Thymus (tissue), 11 donors: Measurements from ENCODE around the gene ISG20L2. TPM values are rescaled to one million over a fixed set of nuclear protein-coding genes. Genes with fewer than 3 reads are reported as not detected.

Experiments
- DNase-seq, 9 donors: peaks; one replicate each; pipeline ENCODE4 v3.0.0-alpha.2; 2013; ENCODE audit warnings: low spot score in 9 of 9, low read depth in 6 of 9, missing footprints in 1 of 9
- H3K27ac ChIP-seq, 2 donors: one replicate each; pipeline ENCODE4 v1.5.1; 2013; ENCODE audit warnings: control low read depth in 1 of 2, low read depth in 1 of 2, low read length in 1 of 2, mild to moderate bottlenecking in 1 of 2, moderate library complexity in 1 of 2
- H3K27me3 ChIP-seq, 2 donors: one replicate each; pipeline ENCODE4 v1.5.1; 2013; ENCODE audit warnings: low read length in 1 of 2; ENCODE audit not compliant: control insufficient read depth in 2 of 2, insufficient read depth in 1 of 2
- H3K36me3 ChIP-seq, 2 donors: one replicate each; pipeline ENCODE4 v1.5.1; 2013; ENCODE audit warnings: low read length in 1 of 2, mild to moderate bottlenecking in 1 of 2, moderate library complexity in 1 of 2; ENCODE audit not compliant: control insufficient read depth in 2 of 2, insufficient read depth in 2 of 2
- H3K4me1 ChIP-seq, 2 donors: one replicate each; pipeline ENCODE4 v1.5.1; 2013; ENCODE audit warnings: low read length in 2 of 2; ENCODE audit not compliant: control insufficient read depth in 2 of 2, insufficient read depth in 2 of 2
- H3K4me3 ChIP-seq, 2 donors: one replicate each; pipeline ENCODE4 v1.5.1; 2013; ENCODE audit warnings: low read length in 2 of 2, control low read depth in 1 of 2, mild to moderate bottlenecking in 1 of 2
- H3K9me3 ChIP-seq, 2 donors: one replicate each; pipeline ENCODE4 v1.5.1; 2013; ENCODE audit warnings: low read length in 1 of 2, mild to moderate bottlenecking in 1 of 2; ENCODE audit not compliant: control insufficient read depth in 2 of 2, insufficient read depth in 1 of 2
- WGBS: extraction: QIAGEN DNeasy Blood & Tissue Kit; methylation state at CpG from one replicate; pipeline ENCODE4 v1.1.7; 2013; 5-methylcytosine and 5-hydroxymethylcytosine counted together
- polyA plus RNA-seq: library from polyadenylated mRNA; stranded (reverse); fragments of 200-250 nt; gene quantifications from one replicate; pipeline ENCODE4 v1.2.3, GENCODE V29; 2013
- total RNA-seq: library from RNA; stranded (reverse); fragments of 120-200 nt; gene quantifications from one replicate; pipeline ENCODE4 v1.2.4, GENCODE V29; 2013
- donor health status: healthy.

The ISG20L2 gene
- total and polyA plus RNA-seq, 2 donors, result 12.0 to 14.1 TPM

DNA sequence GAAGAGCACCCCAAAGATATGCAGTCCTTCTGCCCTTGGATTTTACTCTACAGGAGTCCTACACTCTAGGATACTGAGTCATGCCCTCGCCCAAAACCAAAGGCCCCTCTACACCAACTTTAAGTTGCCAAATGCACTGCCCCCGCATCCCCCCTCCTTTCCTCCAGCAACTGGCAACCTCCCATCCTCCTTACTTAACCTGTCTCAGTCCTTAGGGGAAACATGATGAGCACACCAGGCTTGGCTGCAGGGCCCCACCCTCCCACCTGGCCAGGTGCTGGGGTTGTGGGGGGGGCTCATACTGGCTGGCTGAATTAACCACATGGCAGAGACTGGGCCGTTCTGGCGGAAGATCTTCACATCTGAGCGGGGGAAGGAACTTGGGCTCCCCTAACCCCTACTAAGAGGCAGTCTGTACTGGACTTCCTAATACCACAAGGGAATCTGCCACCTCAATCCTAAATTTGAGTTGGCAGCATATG, 21.7 kb upstream of the ISG20L2 start:
- H3K27ac ChIP-seq, result peak overlapping the region; percentile 85 to 90
- H3K27me3 ChIP-seq, result no peaks in the 10 kb centered on the region
- H3K9me3 ChIP-seq, result no peaks in the 10 kb centered on the region
- peaks cover 0 to 17% of the 10 kb centered on the region in 2 donors for H3K36me3 ChIP-seq
- H3K4me3 ChIP-seq, result peak overlapping the region; percentile 66 to 95
- WGBS, result 1% methylated on average over 5 of the region's 5 CpGs
- peaks cover 36 to 66% of the 10 kb centered on the region in 2 donors for H3K4me1 ChIP-seq
- DNase-seq, result peak in 1 of 9 donors; percentile 51

DNA sequence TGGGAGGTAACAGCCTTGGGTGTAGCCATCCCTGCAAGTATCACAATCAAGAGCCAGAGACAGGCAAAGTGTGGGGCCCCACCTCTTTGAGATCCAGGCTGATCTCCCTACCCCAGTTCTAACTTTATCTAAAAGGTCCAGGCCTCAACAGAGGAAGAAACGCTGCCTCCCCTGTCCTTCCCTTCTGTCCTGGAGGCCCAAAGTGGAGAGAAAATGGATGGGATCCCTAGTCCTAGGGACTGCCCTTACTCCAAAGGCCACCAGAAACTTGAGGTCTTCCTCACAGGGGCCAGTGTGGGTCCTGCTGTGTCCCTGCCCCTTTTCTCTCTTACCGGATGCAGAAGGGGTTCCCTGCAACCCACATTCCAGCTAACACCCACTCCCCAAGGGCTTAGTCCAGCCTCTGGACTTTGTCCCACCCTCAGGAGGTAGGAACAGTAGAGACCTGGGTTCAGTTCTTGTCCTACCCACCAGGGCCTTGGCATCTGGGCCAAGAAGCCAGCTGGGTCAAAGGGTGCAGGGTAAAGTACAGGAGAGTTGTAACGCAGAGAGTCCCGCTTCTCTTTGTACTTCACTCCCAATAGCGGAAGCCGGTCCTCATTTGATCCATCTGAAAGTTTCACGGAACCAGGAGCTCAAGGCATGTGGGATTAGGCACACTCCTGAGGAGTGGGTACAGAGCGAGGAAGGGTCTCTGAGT, 21.0 kb upstream of the ISG20L2 start:
- Histone ChIP-seq H3K36me3 (peaks cover 4 to 23% of the 10 kb centered on the region in 2 donors), H3K4me3 (peak overlapping the region; percentile 66 to 95), H3K9me3 (no peaks in the 10 kb centered on the region), H3K27me3 (no peaks in the 10 kb centered on the region), H3K27ac (peak overlapping the region; percentile 85 to 90), H3K4me1 (peaks cover 36 to 72% of the 10 kb centered on the region in 2 donors)
- DNase-seq, result peak in 1 of 9 donors; percentile 28
- 45% methylated on average over 8 of the region's 8 CpGs for WGBS

DNA sequence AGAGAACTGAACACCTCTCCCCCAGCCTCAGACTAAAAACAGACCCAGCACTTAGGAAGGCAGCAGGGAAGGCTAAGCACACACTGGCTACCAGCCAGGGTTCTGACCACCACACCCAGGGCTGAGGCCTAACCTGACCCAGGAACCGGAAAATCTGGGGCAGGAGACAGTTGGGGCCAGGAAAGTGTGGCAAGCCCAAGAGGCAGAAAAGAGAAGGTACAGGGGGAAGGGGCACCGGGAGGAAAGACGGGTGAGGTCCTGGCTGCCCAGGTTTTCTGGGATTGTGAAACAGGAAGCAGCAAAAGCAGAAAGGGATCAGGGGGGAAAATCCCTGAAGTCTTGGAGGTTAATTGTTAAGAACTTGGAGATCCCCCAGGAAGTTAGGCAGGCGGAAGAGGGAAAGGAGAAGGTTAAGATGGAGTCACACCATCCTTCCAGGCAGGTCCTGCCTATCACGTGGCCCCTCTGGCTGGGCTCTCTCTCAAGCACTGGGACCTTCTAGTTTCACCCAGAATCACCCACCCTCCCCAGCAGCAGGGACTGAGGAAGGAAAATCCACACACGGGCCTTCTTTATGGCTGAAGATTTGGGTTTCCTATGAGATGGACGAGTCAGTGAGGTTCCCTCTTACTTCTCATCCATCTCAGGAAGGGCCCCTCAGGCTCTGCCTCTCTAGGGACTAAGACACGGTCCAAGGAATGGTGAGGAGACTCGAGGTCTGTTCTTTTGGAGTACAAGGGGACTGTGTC, 20.3 kb upstream of the ISG20L2 start:
- Histone ChIP-seq H3K27ac (peak overlapping the region; percentile 85 to 90), H3K4me3 (peak overlapping the region; percentile 66 to 95), H3K27me3 (no peaks in the 10 kb centered on the region), H3K4me1 (peaks cover 36 to 74% of the 10 kb centered on the region in 2 donors), H3K36me3 (peaks cover 12 to 29% of the 10 kb centered on the region in 2 donors), H3K9me3 (no peaks in the 10 kb centered on the region)
- WGBS, result 12% methylated on average over 9 of the region's 9 CpGs
- DNase-seq, result peak in 1 of 9 donors; percentile 35

DNA sequence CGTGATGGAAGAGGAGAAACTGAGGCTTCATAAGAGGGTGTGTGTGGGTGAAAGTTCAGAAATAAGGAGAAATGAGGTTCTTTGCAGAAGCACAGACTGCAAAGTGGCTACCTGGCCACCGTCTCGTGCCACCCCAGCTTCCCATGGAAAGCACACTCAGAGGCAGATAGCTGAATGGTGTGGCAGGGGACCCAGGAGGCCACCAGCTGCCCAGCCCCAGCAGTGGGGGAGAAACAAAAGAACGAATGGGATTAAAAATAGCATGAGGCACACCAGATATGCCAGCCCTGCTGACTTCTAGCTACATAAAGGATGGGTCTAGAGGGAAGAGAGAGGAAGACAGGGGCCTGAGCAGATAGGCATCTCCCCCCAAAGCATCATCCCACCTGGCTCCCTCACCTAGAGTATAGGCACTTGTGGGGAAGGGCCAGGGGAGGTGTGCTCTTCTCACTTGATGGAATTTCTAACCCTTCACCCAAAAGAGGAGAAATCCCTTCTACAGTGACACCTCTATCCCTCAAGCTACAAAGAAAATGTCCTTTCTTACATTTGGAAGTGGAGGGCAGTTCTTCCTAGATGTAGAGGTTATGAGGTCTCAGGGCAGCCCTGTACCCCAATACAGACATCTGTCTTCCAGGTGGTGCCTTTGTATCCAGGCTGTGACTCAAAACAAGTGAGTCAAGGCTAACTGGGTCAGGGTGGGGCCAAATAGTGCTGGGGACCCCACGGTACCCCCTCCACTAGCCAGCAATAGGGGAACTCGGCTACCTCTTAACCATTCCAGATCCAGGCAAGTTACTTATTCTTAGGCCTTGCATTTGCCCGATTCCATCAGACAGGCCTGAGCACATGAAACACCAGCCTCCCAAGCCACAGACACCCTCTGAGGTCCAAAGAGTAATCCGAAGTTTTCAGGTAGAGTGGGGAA, 19.4 kb upstream of the ISG20L2 start:
- Histone ChIP-seq H3K27ac (peak overlapping the region; percentile 85 to 90), H3K4me3 (peak overlapping the region; percentile 66 to 95), H3K9me3 (no peaks in the 10 kb centered on the region), H3K36me3 (peaks cover 20 to 38% of the 10 kb centered on the region in 2 donors), H3K4me1 (peaks cover 34 to 73% of the 10 kb centered on the region in 2 donors), H3K27me3 (no peaks in the 10 kb centered on the region)
- DNase-seq, result peak in 1 of 9 donors; percentile 41
- WGBS, result 25% methylated on average over 8 of the region's 8 CpGs

DNA sequence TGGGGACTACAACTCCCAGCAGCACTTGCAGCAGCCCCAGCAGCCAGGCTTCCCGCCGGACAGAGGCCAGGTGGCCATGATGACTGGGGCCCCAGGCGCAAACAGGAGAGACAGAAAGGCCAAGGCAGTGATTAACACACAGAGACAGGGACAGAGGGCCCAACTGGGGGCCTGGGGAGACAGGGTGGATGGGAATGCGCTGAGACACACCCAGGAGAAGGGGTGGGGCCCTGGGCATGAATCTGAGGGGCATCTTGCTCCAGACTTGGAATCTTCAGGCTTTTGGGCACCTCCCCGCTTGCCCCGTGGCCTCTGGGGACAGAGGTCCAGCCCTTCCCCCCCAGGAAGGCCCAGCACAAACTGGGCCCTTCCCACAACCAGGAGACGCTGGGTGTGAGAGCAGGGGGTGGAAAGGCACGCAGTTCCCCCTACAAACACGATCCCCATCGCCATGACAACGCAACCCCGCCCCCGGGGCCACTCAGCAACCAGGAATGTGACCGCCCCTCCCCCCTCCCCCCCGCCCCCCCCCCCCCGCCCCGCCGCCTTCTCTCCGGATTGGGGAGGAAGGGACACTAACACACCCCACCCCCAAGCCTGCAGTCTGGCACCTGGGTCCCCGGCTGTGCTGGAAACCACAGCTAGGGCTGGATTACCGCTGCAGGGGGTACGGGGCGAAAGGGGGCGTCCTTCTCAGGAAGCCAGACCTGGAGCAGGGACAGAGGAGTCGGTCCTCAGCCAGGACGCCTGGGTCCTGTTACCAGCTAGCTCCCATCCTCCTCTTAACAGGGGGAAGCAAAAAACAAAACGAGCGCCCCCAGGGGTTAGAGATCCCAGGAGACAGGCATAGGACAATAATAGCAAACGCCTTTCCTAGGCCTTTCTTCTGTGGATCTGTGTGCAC, 18.4 kb upstream of the ISG20L2 start:
- Histone ChIP-seq H3K9me3 (no peaks in the 10 kb centered on the region), H3K27me3 (no peaks in the 10 kb centered on the region), H3K36me3 (peaks cover 27 to 48% of the 10 kb centered on the region in 2 donors), H3K4me3 (peak overlapping the region; percentile 41 to 44), H3K4me1 (peaks cover 31 to 74% of the 10 kb centered on the region in 2 donors), H3K27ac (peak overlapping the region; percentile 90 to 91)
- 12% methylated on average over 24 of the region's 29 CpGs for WGBS
- peak in 3 of 9 donors; percentile 66 to 82 (median 68) for DNase-seq

DNA sequence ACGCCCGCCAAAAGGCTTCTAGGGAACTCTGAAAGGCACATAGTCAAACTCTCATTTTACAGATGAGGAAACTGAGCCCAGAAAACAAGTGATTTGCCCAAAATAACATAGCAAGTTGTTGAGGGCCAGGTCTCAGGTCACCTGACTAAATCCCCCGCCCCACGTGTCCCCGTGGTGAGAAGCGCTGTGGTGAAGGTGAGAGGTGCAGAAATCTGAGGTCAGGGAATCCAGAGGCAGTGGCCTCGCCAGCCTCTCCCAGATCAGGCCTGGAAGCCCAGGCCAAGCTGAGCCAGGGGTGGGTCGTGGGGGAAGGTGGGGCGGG, 17.8 kb upstream of the ISG20L2 start:
- Histone ChIP-seq H3K9me3 (no peaks in the 10 kb centered on the region), H3K4me1 (peaks cover 32 to 78% of the 10 kb centered on the region in 2 donors), H3K27me3 (no peaks in the 10 kb centered on the region), H3K36me3 (peaks cover 27 to 54% of the 10 kb centered on the region in 2 donors), H3K27ac (peak overlapping the region; percentile 85 to 91), H3K4me3 (peak overlapping the region in 1 of 2 donors; percentile 44)
- no peak for DNase-seq
- WGBS, result 84% methylated on average over 9 of the region's 9 CpGs

DNA sequence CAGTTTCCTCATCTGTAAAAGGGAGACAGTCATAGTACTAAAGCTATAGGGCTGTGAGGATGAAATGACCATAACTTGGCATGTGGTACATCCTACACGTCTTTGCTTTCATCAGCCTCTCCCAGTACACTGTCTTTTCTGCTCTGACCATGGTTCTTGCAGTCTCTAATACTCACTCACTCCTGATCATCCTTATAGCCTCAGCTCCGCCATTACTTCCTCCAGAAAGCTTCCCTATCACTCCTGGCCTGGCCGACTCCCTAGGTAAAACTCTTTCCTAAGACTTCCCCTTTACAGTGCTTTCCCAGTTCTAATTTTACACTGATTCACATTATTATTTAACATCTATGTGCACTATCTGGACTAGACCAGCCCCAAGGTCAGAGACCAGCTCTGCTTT, 17.3 kb upstream of the ISG20L2 start:
- DNase-seq, result no peak
- no peak overlapping the region for H3K4me3 ChIP-seq
- 94% methylated on average over 3 of the region's 3 CpGs for WGBS

More for the DNA sequence above, 17.3 kb upstream of the ISG20L2 start:
- Histone ChIP-seq H3K4me1 (peaks cover 33 to 80% of the 10 kb centered on the region in 2 donors), H3K9me3 (no peaks in the 10 kb centered on the region), H3K27me3 (no peaks in the 10 kb centered on the region), H3K27ac (no peak overlapping the region), H3K36me3 (peaks cover 27 to 55% of the 10 kb centered on the region in 2 donors)
